NCI-H1930 (cell line): ENCODE measurements around the gene ANK2.
"Not testable (repeated sequence)": the region's sequence is repeated elsewhere in the genome, so short reads cannot be mapped to it uniquely, and the experiment has no call there.

Experiments
- DNase-seq, 2 experiments: peaks; one replicate each; lab custom pipeline; 2025; lab: John Stamatoyannopoulos, UW

ANK2 gene

DNA sequence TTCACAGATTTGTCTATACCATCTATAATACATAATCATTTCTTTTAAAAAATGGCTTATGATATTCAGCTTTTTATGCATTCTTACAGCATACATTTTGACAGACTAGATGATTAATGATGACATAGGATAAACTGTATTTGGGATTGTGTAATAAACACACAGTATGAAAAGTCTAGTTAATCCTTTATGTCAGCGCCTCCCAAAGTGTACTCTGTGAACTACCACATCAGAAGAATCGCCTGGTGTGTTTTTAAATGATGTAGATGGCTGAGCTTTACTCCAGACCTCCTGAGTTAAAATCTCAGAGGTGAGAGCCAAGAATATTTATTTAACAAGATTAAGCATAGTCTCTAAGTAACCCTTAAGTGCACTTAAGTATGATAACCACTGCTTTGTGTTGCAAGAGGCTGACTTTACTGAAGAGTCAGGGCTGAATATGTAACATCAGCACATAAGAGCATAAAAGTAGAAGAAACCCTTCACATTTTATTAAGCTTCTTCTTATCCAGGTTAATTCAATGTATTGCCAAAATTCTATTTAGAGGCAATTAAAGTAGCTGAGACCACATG, 104.2 kb downstream of the ANK2 start:
- DNase-seq, result no peak

GRCh38 chr4:113154281-113154680, 104.8 kb downstream of the ANK2 start:
- no peak for DNase-seq

GRCh38 chr4:113157086-113157857, 107.8 kb downstream of the ANK2 start:
- DNase-seq, result no peak

GRCh38 chr4:113159942-113160545, 110.6 kb downstream of the ANK2 start:
- no peak for DNase-seq

- DNase-seq, result no peak
Measured at GRCh38 chr4:113160548-113160947, 111.1 kb downstream of the ANK2 start.

DNA sequence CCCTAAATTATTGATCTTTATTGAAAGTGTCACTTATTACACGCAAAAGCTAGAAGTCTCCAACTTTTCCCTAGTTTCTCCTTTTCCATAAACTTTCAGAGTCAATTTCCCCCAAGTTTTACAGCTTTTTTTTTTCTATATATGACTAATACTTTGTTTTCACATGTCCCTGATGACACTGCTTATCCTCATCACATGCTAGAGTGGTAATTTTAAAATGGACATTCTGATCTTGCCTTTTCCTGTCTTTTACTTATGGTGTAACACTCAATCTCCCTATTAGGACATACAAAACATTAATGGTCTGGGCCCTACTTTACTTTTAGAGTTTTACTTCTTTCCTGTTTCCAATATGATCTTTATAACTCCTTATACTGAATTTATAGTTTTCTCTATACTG, 112.6 kb downstream of the ANK2 start:
- no peak for DNase-seq

GRCh38 chr4:113169368-113169767, 119.9 kb downstream of the ANK2 start:
- DNase-seq, result no peak

DNA sequence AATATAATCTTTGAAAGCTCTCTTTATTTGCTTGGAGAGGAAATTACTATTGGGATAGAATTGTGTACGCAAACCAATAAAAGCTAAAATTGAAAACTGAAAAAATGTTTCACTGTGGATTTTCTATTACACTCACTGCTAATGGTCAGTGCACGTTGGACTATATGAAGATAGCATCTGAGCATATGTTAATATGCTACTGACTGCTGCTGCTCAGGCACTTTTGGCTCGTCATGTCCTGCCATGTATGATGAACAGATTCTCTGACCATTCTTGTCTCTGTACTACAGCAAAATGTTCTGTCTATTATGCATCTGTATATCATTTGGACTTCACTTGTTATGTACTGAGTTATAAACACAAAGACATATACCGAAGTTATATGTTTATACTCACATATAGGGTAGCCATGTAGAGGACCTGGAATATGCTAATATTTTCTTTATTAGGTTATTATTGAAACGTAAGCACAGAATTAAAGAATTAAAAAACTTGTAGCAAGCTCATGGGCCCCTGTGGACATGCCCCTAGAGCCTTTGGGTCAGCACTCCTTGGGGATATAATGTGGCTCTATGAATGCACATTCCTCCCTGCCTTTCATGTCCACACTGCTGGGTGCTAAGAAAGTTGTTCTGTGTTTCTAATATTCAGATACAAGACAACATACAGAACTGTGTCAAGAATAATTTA, 120.8 kb downstream of the ANK2 start:
- DNase-seq, result no peak

- DNase-seq, result no peak
Measured at GRCh38 chr4:113170805-113171468, 121.5 kb downstream of the ANK2 start.

DNA sequence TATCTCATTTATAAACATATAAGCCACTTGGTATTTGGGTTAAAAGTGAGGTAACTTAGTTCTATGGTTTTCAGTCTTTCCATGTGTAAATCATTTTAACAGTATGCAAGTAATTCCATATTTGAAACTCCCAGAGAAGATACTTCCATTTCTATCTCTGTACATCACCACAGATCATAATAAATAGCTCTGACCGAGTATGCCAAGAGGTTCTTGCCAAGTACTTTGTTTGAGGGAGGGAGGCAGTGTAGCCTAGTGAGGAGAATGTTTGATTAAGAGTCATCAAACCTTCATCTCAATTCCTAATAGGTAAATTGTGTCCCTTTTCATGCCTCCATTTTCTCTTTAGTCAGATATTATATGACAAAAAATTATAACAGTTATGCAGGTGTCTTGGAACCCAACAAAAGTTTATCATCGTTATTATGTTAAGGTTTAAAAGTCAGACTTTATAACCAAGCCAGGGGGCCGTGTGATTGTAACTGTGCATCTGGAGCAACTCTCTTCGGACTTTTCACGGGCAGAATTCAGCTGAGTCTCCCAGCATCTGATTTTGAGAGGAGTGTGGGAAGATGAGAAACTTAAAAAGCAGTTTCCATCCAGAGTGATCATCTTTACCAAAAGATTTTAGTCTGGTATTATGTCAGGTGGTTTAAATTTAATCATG, 123.8 kb downstream of the ANK2 start:
- DNase-seq, result no peak

DNA sequence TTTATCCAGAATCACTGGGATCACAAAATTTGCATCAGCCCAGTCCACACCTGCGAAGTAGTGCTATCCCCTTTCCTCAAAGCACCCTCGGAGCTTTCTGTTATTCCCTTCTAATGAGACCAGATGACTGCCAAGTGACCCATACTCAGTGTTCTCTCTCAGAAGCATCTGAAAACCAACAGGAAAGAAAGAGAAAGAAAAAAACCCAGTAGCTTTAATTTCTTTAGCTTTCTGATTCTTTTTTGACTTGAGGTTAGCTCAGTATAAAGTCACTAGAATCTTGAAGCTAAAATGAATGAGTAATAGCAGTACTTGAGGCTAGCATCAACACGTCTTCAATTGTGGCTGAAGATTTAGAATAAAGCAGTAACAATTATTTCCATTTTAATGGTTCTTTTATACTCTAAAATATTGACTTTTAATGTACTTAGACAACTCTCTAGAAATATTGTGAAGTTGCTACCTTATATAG, 124.4 kb downstream of the ANK2 start:
- no peak for DNase-seq

DNA sequence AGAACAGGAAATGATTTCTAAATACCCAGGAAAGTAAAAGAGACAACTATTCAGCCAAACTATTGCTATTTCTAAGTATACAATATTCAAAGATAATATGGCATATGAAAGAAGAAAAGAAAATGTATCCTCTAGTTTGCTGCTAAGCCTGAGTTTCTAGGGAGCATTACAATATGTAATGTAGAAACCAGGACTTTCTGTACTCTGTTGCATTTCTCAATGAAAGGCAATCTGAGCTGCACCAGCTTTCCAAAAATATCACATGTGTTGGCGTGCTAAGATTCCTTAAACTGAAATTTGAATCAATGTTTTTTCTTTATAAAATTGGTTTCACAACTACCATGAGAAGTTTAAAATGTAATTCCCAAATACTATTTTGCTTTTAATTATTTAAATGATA, 129.6 kb downstream of the ANK2 start:
- DNase-seq, result no peak

DNA sequence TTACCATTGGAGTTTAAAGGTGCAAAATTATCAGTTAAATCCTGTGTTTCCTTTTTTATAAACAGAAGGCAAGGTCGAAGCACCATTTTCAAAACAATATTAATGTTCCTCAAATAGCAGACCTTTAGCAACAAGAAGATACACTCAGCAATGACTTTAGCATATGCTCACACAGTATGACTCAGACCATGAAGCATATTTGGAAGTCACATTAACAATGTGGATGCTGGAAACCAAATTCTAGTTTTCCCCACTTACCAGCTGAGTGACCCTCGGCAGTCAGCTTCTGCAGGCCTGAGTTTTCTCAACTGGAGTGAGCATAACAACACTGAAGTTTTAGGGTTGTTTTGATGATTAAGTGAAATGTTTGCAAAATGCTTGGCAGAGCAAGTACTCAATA, 130.5 kb downstream of the ANK2 start:
- no peak for DNase-seq

DNA sequence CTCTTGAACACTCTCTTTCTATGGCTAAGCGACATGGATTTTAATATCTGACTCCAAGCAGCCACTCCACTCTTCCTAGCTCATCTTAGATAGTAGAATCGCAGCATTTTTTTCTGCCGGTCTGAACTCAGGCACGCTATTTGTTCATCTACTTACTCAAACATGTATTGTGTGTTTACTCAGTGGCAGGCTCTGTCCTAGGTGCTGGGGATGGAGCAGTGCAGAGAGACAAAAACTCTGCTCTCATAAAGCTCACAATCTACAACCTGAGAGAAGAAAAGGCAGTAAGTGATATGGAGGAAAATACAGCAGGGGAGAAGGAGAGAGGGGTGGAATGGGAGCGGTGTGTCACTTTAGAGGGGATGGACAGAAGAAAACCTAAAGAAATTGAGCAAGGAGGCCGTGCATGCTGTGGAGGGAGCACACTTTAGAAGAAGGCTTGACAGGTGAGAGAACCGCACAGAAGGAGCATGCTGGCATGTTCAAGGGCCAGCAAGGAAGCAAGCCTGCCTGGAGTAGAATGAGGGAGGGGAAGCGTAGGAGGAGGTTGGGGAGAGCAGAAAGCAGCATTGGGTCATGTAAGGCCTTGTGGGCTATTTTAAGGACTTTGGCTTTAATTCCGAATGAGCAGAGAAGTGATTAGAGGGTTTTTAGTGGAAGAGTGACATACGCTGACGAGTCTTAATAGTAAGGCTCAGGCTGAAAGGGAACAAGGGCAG, 132.0 kb downstream of the ANK2 start:
- DNase-seq, result no peak

GRCh38 chr4:113183032-113183605, 133.7 kb downstream of the ANK2 start:
- DNase-seq, result no peak

DNA sequence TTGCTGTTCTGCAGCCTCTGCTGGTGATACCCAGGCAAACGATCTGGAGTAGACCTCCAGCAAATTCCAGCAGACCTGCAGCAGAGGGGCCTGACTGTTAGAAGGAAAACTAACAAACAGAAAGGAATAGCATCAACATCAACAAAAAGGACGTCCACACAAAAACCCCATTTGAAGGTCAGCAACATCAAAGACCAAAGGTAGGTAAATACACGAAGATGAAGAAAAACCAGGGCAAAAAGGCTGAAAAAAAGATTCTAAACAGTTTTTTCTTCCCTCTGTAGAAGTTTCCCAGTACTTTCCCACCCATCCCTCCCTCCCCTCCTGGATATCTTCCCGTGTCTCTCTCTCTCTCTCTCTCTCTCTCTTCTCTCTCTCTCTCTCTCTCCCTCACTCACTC, 136.8 kb downstream of the ANK2 start:
- DNase-seq, result not testable (repeated sequence)

GRCh38 chr4:113186913-113187312, 137.5 kb downstream of the ANK2 start:
- no peak for DNase-seq

DNA sequence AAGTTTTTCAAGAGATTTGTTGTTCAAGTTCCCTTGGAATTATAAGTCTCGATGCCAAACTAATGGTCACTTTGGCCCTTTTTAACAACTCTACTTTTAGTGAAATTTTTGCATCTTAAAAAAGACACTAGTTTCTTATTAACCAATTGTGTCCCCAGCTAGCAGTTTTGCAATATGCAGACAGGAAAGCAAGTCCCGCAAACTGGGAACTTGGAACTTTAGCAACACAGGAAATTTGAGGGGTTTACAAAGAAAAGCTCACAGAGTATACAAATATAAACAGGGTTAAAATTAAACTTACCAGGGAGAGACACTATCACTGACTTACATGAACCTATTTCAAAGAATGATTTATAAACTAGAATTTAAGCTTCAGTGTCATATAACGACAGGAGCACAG, 137.9 kb downstream of the ANK2 start:
- no peak for DNase-seq

DNA sequence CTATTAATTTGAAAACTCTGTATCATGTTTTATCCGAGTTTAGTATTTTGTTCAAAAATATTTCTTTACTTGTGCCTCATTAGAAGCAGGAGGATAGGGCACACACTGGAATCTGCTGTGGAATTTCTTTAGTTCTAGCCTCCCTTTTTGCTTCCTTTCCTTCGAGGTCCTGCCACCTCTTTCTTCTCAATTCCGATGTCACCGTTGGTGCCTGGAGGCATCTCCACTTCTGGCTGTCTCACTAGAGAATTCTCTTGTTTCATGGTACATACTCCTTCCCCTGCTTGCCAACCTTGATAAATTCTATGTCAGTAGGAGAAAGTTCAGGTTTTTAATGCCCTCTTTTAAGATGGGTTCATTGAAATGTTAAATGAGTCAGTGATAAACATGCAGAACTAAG, 140.1 kb downstream of the ANK2 start:
- no peak for DNase-seq

DNA sequence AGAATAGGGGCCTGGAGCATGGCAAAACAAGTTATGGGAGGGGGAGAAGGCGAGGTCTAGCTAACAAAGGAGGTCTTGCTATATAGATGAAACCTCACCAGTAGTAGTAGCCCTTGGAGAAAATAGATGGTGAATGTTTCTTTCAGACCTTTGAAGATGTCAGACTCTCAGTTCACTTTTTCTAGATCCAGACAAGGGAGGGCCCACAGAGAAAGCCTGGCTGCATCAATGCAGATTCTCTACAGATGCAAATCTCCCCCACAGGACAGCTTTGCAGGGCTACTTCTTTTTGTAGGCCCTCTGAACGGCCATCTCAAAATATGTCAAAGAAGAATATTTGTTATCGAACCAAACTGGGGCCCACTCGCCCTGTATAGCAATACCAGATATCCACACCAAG, 159.7 kb downstream of the ANK2 start:
- no peak for DNase-seq
